Central memory CD8-positive, alpha-beta T cell (primary cell): ENCODE measurements around the gene GAB1.

Experiments
- ATAC-seq: fragments of 150-1000 bp; cut with Tn5 transposase; replicated peaks from 2 replicates; pipeline ENCODE4 v1.10.0; 2022; ENCODE audit warnings: mild to moderate bottlenecking, moderate FRiP score, moderate number of reproducible peaks; ENCODE audit not compliant: poor library complexity, severe bottlenecking; ENCODE audit errors: extremely low read depth
- DNase-seq, 2 donors: peaks; one replicate each; pipeline ENCODE4 v3.0.0; 2021; ENCODE audit warnings: low spot score in 2 of 2
- H3K27ac Mint-ChIP-seq: one replicate; pipeline ENCODE4 v1.8.0; 2022; ENCODE audit warnings: low read depth, mild to moderate bottlenecking, moderate library complexity, mixed read lengths
- H3K27me3 Mint-ChIP-seq: one replicate; pipeline ENCODE4 v1.8.0; 2022; ENCODE audit warnings: mixed read lengths
- H3K36me3 Mint-ChIP-seq: one replicate; pipeline ENCODE4 v1.8.0; 2022; ENCODE audit warnings: mild to moderate bottlenecking, moderate library complexity, mixed read lengths; ENCODE audit not compliant: insufficient read depth
- H3K4me1 Mint-ChIP-seq: one replicate; pipeline ENCODE4 v1.8.0; 2022; ENCODE audit warnings: mixed read lengths
- H3K4me3 Mint-ChIP-seq: one replicate; pipeline ENCODE4 v1.8.0; 2022; ENCODE audit warnings: mild to moderate bottlenecking, moderate library complexity, mixed read lengths
- H3K9me3 Mint-ChIP-seq: one replicate; pipeline ENCODE4 v1.8.0; 2022; ENCODE audit warnings: mixed read lengths

The GAB1 gene

DNA sequence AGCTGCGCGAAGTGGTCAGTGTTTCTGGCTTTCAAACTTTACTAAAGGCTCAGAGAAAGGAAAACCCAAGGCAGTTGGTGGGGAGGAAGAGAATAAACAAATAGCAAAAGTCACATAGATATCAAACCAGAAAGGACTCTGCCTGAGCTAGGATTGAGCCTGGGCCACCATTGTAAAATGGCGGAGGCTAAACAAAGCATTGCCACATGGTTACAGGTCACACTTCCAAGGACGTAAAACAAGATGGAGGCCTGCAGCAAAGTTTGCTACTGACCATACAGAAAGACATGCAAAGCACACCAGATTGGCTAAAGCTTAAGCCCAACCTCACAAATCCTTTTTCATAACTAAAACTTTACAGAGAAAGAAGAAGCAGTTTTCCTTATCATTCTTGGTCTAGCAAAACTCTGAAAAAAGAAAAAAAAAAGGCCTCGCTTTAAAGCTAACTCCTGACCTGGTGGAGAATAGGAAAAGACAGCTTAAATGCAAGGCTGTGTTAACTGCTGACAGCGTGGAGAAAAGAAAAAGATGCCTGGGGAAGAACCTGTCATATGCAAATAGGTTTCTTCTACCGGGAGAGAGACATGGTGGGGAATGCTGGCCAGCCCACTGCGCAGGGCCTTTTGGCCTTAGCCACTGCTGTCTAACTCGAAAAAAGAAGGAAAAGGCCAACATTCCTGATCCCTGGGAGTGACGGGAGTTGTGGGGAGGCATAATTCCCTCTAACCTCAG, 95.0 kb downstream of the GAB1 start:
- H3K27me3 Mint-ChIP-seq, result peaks cover 17% of the 10 kb centered on the region
- H3K4me1 Mint-ChIP-seq, result no peaks in the 10 kb centered on the region
- ATAC-seq, result no peak
- H3K27ac Mint-ChIP-seq, result no peak overlapping the region
- no peak overlapping the region for H3K4me3 Mint-ChIP-seq
- H3K9me3 Mint-ChIP-seq, result no peaks in the 10 kb centered on the region
- H3K36me3 Mint-ChIP-seq, result no peaks in the 10 kb centered on the region
- DNase-seq, result no peak

DNA sequence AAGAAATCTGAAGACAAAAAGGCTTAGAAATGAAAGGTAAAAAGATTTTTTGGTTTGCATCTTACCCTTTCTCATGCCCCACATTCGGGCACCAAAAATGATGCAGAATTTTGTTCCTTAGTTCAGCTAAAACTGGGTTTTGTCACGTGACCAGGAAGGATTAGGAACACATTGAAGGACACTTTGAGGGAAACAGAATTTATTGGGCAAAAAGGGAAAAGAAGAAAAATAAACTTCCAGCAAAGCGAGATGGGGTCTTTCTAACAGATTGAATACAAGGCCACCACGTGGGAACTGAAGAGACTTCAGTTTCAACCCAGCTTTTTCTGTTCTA, 95.5 kb downstream of the GAB1 start:
- no peak overlapping the region for H3K4me3 Mint-ChIP-seq
- no peaks in the 10 kb centered on the region for H3K9me3 Mint-ChIP-seq
- DNase-seq (no peak), ATAC-seq (no peak)
- no peaks in the 10 kb centered on the region for H3K4me1 Mint-ChIP-seq
- peaks cover 21% of the 10 kb centered on the region for H3K27me3 Mint-ChIP-seq
- H3K27ac Mint-ChIP-seq, result no peak overlapping the region
- no peaks in the 10 kb centered on the region for H3K36me3 Mint-ChIP-seq

DNA sequence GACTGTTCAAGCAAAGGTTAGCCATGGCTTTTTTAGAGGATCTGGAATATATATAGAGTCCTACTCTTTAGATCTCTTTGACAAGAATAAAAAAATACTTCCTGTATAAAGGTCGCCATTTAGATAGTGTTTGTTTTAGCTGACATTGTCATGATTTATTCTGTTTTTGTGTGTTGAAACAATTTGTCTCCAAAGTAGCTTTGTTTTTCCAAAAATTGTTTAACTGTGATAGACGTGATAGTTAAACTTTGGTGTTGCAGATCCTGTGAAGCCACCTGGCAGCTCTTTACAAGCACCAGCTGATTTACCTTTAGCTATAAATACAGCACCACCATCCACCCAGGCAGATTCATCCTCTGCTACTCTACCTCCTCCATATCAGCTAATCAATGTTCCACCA, 96.6 kb downstream of the GAB1 start:
- Mint-ChIP-seq H3K27me3 (peaks cover 31% of the 10 kb centered on the region), H3K9me3 (no peaks in the 10 kb centered on the region), H3K27ac (no peak overlapping the region), H3K4me3 (no peak overlapping the region), H3K4me1 (no peaks in the 10 kb centered on the region), H3K36me3 (no peaks in the 10 kb centered on the region)
- ATAC-seq (no peak), DNase-seq (no peak)

- Mint-ChIP-seq H3K36me3 (no peaks in the 10 kb centered on the region), H3K27me3 (peaks cover 38% of the 10 kb centered on the region)
- ATAC-seq, result no peak
Measured at GRCh38 chr4:143435955-143436354, 99.3 kb downstream of the GAB1 start.

DNA sequence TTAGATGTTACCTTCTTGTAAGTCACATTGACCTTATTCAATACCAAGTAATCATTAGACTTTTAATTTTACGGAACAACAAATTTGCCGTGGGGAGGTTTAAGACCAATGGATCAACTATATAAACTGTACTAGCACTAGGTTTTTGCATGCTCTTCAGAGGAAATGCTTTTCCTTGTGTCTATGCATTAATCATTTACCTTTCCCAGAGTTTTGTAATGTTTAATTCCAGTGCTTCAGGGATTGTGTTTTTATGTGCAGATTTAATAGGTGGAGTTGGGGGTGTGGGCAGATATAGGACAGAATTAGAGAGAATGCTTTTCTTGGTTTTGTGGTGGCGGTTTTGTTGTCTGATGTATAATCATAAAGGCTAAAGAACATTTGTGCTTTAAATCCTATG, 100.8 kb downstream of the GAB1 start:
- ATAC-seq (no peak), DNase-seq (no peak)
- no peak overlapping the region for H3K27ac Mint-ChIP-seq

More at GRCh38 chr4:143435955-143436354, 99.3 kb downstream of the GAB1 start:
- DNase-seq, result no peak
- Mint-ChIP-seq H3K4me1 (no peaks in the 10 kb centered on the region), H3K4me3 (no peak overlapping the region), H3K27ac (no peak overlapping the region), H3K9me3 (no peaks in the 10 kb centered on the region)

DNA sequence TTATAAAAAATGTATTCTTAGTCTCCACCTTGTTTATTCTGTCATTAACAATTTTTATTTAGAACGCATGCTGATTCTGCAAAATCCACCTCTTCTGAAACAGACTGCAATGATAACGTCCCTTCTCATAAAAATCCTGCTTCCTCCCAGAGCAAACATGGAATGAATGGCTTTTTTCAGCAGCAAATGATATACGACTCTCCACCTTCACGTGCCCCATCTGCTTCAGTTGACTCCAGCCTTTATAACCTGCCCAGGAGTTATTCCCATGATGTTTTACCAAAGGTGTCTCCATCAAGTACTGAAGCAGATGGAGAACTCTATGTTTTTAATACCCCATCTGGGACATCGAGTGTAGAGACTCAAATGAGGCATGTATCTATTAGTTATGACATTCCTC, 101.3 kb downstream of the GAB1 start:
- H3K36me3 Mint-ChIP-seq, result no peaks in the 10 kb centered on the region
- DNase-seq (no peak), ATAC-seq (no peak)
- no peaks in the 10 kb centered on the region for H3K4me1 Mint-ChIP-seq
- H3K4me3 Mint-ChIP-seq, result no peak overlapping the region
- no peak overlapping the region for H3K27ac Mint-ChIP-seq
- H3K27me3 Mint-ChIP-seq, result peaks cover 29% of the 10 kb centered on the region
- H3K9me3 Mint-ChIP-seq, result no peaks in the 10 kb centered on the region

More for the DNA sequence above, 100.8 kb downstream of the GAB1 start:
- H3K36me3 Mint-ChIP-seq, result no peaks in the 10 kb centered on the region
- H3K4me3 Mint-ChIP-seq, result no peak overlapping the region
- peaks cover 29% of the 10 kb centered on the region for H3K27me3 Mint-ChIP-seq
- no peaks in the 10 kb centered on the region for H3K4me1 Mint-ChIP-seq
- H3K9me3 Mint-ChIP-seq, result no peaks in the 10 kb centered on the region

DNA sequence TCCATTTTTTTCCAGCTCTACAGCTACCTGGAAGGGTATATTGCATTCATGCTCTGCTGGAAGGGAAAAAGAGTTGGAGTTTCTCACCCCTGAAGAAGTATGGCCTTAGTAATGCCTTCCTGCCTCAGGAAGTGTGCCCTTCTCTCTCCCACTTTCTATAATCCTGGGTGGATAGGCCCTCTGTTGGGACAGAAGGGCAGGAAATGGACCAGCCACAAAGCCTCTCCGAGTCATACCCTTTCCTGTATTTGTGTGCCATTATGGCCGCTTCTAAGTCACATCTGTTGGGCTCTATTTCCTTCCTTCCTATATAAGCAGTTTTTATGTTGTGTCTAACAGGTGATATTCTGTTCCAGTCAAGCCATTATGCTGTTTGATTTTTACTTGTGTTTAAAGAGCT, 102.0 kb downstream of the GAB1 start:
- Mint-ChIP-seq H3K9me3 (no peaks in the 10 kb centered on the region), H3K27ac (no peak overlapping the region), H3K4me1 (no peaks in the 10 kb centered on the region), H3K4me3 (no peak overlapping the region), H3K27me3 (peaks cover 29% of the 10 kb centered on the region), H3K36me3 (no peaks in the 10 kb centered on the region)
- ATAC-seq (no peak), DNase-seq (no peak)

- no peak for ATAC-seq
- Mint-ChIP-seq H3K4me3 (no peak overlapping the region), H3K4me1 (no peaks in the 10 kb centered on the region), H3K27ac (no peak overlapping the region), H3K9me3 (no peaks in the 10 kb centered on the region), H3K27me3 (peaks cover 27% of the 10 kb centered on the region), H3K36me3 (no peaks in the 10 kb centered on the region)
- no peak for DNase-seq
Measured at GRCh38 chr4:143441109-143441508, 104.4 kb downstream of the GAB1 start.

DNA sequence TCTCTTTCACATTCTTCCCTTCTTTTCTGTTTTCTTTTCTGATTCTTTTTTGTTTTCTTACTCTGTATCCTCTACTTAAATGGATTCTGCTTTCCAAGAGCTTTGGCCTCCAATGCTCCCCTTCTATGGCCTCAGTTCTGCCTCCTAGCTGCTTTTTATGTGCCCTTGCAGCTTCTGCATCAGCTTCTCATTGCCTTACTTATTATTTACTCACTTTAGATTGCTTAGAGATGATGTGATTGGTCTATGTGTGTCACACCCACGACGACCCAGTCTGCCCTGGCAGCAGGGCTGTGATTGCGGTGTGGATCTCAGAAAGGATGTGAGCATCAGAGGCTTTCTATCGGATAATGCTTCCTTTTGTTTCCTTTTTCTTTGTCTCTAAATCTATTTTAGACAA, 105.0 kb downstream of the GAB1 start:
- Mint-ChIP-seq H3K9me3 (no peaks in the 10 kb centered on the region), H3K4me3 (no peak overlapping the region), H3K36me3 (no peaks in the 10 kb centered on the region), H3K27me3 (peaks cover 21% of the 10 kb centered on the region), H3K4me1 (no peaks in the 10 kb centered on the region), H3K27ac (no peak overlapping the region)
- ATAC-seq, result no peak
- no peak for DNase-seq

DNA sequence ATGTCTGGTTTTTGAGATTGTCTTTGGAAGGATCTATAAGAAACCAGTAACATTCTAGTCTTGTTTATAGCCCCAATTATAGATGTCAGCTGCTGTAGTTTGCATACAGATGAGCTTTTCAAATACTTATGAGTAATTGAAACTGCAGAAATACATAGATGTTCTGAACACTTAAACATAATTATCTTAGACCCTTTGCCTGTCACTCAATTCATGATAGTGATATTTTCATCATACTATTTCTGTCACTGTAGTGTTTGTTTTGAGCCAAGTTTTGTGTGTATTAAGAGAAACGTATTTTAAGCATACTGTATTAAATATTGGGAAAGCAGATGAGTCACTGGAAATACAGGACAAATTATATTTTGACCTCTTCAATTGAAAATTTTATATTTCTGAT, 107.1 kb downstream of the GAB1 start:
- ATAC-seq (no peak), DNase-seq (no peak)
- Mint-ChIP-seq H3K27me3 (peaks cover 2% of the 10 kb centered on the region), H3K9me3 (no peaks in the 10 kb centered on the region), H3K27ac (no peak overlapping the region), H3K36me3 (no peaks in the 10 kb centered on the region), H3K4me3 (no peak overlapping the region), H3K4me1 (no peaks in the 10 kb centered on the region)

DNA sequence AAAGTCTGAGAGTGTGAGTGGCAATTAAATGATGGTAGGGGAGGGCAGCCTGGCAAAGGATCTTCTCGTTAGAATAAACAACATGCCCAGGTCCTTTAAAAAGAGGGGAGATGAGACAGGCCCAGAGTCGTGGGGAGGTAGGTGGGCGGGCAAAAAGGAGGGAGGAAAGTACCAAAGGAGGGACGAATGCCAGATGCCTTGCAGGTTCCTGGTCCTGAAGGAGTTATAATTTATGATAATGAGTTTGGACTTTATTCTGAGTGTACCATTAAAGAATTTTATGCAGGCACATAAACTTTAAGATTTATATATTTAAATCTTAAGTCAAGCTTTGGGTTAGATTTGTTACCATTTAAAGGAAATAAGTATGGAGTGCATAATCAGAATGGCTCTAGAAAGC, 114.5 kb downstream of the GAB1 start:
- no peaks in the 10 kb centered on the region for H3K36me3 Mint-ChIP-seq
- H3K27ac Mint-ChIP-seq, result no peak overlapping the region
- no peaks in the 10 kb centered on the region for H3K9me3 Mint-ChIP-seq
- DNase-seq (no peak), ATAC-seq (no peak)
- H3K4me1 Mint-ChIP-seq, result no peaks in the 10 kb centered on the region
- H3K4me3 Mint-ChIP-seq, result no peak overlapping the region
- H3K27me3 Mint-ChIP-seq, result peaks cover 35% of the 10 kb centered on the region

DNA sequence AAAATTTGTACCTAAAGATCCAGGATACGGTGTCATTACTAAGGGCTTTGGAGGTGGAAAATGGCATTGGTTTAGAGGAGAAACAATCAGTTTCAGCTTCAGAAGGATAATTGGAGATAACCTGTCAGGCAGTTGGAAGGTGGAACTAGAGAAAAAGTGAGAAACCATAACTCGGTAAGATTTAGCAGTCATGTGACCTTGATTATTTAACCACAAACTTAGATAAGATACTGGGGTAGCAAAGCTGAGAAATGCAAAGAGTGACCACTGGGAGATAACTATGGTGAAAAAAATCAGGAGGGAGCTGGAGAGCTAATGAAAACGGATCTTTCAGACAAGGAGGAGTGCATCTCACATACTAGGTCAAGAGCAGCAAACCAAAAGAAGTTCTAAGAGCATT, 118.5 kb downstream of the GAB1 start:
- no peak for ATAC-seq
- Mint-ChIP-seq H3K36me3 (no peaks in the 10 kb centered on the region), H3K27me3 (peaks cover 33% of the 10 kb centered on the region), H3K9me3 (no peaks in the 10 kb centered on the region), H3K4me1 (no peaks in the 10 kb centered on the region), H3K27ac (no peak overlapping the region), H3K4me3 (no peak overlapping the region)
- DNase-seq, result no peak

DNA sequence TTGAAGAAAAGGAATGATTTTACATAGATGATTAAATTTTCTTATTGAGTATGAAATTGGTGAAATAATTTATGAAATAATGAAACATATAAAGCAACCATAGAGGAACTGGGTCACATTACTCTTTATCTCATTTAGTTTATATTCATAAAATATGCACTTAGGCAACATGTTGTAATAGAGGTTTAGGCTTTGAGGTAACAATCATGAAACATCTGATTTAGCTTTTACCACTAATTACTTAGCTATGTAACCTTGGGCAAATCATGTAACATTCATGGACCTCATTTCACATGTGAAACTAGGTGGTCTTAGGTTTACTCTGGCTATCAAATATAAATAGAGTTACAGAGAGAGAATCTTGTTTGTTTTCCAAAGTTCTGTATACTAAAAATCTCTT, 122.3 kb downstream of the GAB1 start:
- Mint-ChIP-seq H3K9me3 (no peaks in the 10 kb centered on the region), H3K4me1 (no peaks in the 10 kb centered on the region), H3K27ac (no peak overlapping the region), H3K4me3 (no peak overlapping the region), H3K27me3 (peaks cover 18% of the 10 kb centered on the region), H3K36me3 (peaks cover 2% of the 10 kb centered on the region)
- DNase-seq (no peak), ATAC-seq (no peak)
